HepG2 (cell line): ENCODE data around the gene RIOK2. TPM values are rescaled to one million over a fixed set of nuclear protein-coding genes. Genes with fewer than 3 reads are reported as not detected.

Experiments used
- ATAC-seq: fragments of 200-7000 bp; cut with Tn5 transposase; 3 replicates; pipeline ENCODE4 v1.9.1; 2020; ENCODE audit warnings: mild to moderate bottlenecking, moderate library complexity
- BruUV-seq: library from RNA; stranded (reverse); fragments of 400-500 nt; replicated peaks from 2 replicates; lab custom pipeline; 2021; lab: Mats Ljungman, UMichigan
- CTCF ChIA-PET: fragments of 300-600 bp; formaldehyde crosslinking; extraction: SDS; loops from one replicate; lab custom pipeline; 2021; ENCODE audit warnings: low total read pairs, inconsistent platforms, low intra/inter-chr PET ratio; lab: Yijun Ruan, JAX
- POLR2A ChIA-PET: fragments of 350-600 bp; sonication (Branson Sonifier 250); formaldehyde crosslinking; loops from one replicate; lab custom pipeline; 2020; ENCODE audit warnings: antibody characterized with exemption, inconsistent platforms; lab: Yijun Ruan, JAX
- DNase-seq: peaks from one replicate; pipeline ENCODE4 v3.0.0-alpha.2; 2015; ENCODE audit warnings: low spot score
- FAIRE-seq: peaks from 3 replicates; lab custom pipeline; 2011; peaks lifted over from hg19 to GRCh38; lab: Jason Lieb, UNC
- H2AFZ ChIP-seq: one replicate; pipeline ENCODE4 v1.6.1; 2011; ENCODE audit warnings: low read length, inconsistent platforms
- H3K27ac ChIP-seq: fragments of 300-600 bp; 3 replicates; pipeline ENCODE4 v1.8.0; 2011; ENCODE audit warnings: mixed run types, mild to moderate bottlenecking, mixed read lengths, low read length, inconsistent platforms; ENCODE audit not compliant: insufficient read depth; ENCODE audit errors: extremely low read length
- H3K27me3 ChIP-seq, 2 experiments: fragments of 200-600 bp in 1 of 2; 2 replicates in 1 of 2; 3 replicates in 1 of 2; pipeline versions ENCODE4 v1.6.0 to v1.8.0; 2011; ENCODE audit warnings: low read length in 2 of 2, mild to moderate bottlenecking in 2 of 2, moderate library complexity in 2 of 2, inconsistent platforms in 1 of 2; ENCODE audit not compliant: insufficient read depth in 2 of 2, control insufficient read depth in 1 of 2
- H3K36me3 ChIP-seq, 2 experiments: fragments of 200-600 bp in 1 of 2; replicated peaks in 1 of 2; 2 replicates in 1 of 2; 3 replicates in 1 of 2; pipeline versions ENCODE4 v1.5.1 to v1.8.0; 2011; ENCODE audit warnings: low read length in 2 of 2, inconsistent platforms in 1 of 2; ENCODE audit not compliant: insufficient read depth in 2 of 2, control insufficient read depth in 1 of 2
- H3K4me1 ChIP-seq: 2 replicates; pipeline ENCODE4 v1.5.1; 2012; ENCODE audit warnings: low read length, inconsistent platforms; ENCODE audit not compliant: insufficient read depth
- H3K4me2 ChIP-seq: 2 replicates; pipeline ENCODE4 v1.6.0; 2011; ENCODE audit warnings: low read depth, low read length, inconsistent platforms
- H3K4me3 ChIP-seq, 3 experiments: fragments of 200-600 bp in 1 of 3; sonication (generic), shearing (Covaris generic) in 1 of 3; replicated peaks in 1 of 3; 2 replicates each; pipeline ENCODE4 v1.5.1; 2011 to 2016; ENCODE audit warnings: low read length in 3 of 3, inconsistent platforms in 2 of 3, low read depth in 2 of 3, mild to moderate bottlenecking in 2 of 3, control low read depth in 1 of 3, mixed read lengths in 1 of 3; ENCODE audit not compliant: insufficient read depth in 1 of 3
- H3K79me2 ChIP-seq: one replicate; pipeline ENCODE4 v1.6.1; 2011; ENCODE audit warnings: low read length, inconsistent platforms; ENCODE audit not compliant: insufficient read depth
- H3K9ac ChIP-seq: 2 replicates; pipeline ENCODE4 v1.6.0; 2011; ENCODE audit warnings: mild to moderate bottlenecking, low read depth, low read length, inconsistent platforms; ENCODE audit not compliant: insufficient read depth
- H3K9me3 ChIP-seq: 2 replicates; pipeline ENCODE4 v1.5.1; 2012; ENCODE audit warnings: mild to moderate bottlenecking, low read length
- H4K20me1 ChIP-seq: 2 replicates; pipeline ENCODE4 v1.6.0; 2011; ENCODE audit warnings: inconsistent platforms, mild to moderate bottlenecking, low read length, moderate library complexity; ENCODE audit not compliant: insufficient read depth
- GPN1 ChIP-seq: sonication (generic); formaldehyde crosslinking; IDR thresholded peaks from 2 replicates; pipeline ENCODE4 v1.5.1; 2020; ENCODE audit warnings: missing genetic modification reagents, borderline replicate concordance
- HES4 ChIP-seq: sonication (generic); formaldehyde crosslinking; IDR thresholded peaks from 2 replicates; pipeline ENCODE4 v1.9.0; 2021; ENCODE audit warnings: mild to moderate bottlenecking, missing genetic modification reagents, borderline replicate concordance
- HNRNPUL1 ChIP-seq: fragments of 200-400 bp; formaldehyde crosslinking; IDR thresholded peaks from 2 replicates; pipeline ENCODE4 v1.6.1; 2017; ENCODE audit warnings: low read depth, mild to moderate bottlenecking, low read length, moderate library complexity
- SNAI1 ChIP-seq: sonication (generic); formaldehyde crosslinking; IDR thresholded peaks from 2 replicates; pipeline ENCODE4 v1.5.0; 2020; ENCODE audit warnings: mild to moderate bottlenecking, missing genetic modification reagents, borderline replicate concordance
- SNRNP70 ChIP-seq: fragments of 200-400 bp; formaldehyde crosslinking; IDR thresholded peaks from 2 replicates; pipeline ENCODE4 v1.6.1; 2017; ENCODE audit warnings: mild to moderate bottlenecking, low read depth, low read length, moderate library complexity
- SP1 ChIP-seq, 2 experiments: fragments of 450-650 bp in 1 of 2; sonication (generic) in 1 of 2; formaldehyde crosslinking in 1 of 2; IDR thresholded peaks; 2 replicates each; pipeline versions ENCODE4 v1.4.0 to v1.6.1; 2016 to 2020; ENCODE audit warnings: missing genetic modification reagents in 1 of 2
- YEATS4 ChIP-seq: sonication (generic); formaldehyde crosslinking; IDR thresholded peaks from 2 replicates; pipeline ENCODE4 v1.4.0; 2020; ENCODE audit warnings: missing genetic modification reagents, borderline replicate concordance
- ZNF543 ChIP-seq: sonication (generic); formaldehyde crosslinking; IDR thresholded peaks from 2 replicates; pipeline ENCODE4 v1.4.0; 2020; ENCODE audit warnings: mild to moderate bottlenecking, missing genetic modification reagents
- WGBS: methylation state at CpG from one replicate; pipeline ENCODE4 v1.1.6; 2017; ENCODE audit warnings: low lambda C conversion rate; 5-methylcytosine and 5-hydroxymethylcytosine counted together
- in situ Hi-C: cut with HindIII; loops from 2 replicates; pipeline ENCODE4 v1.10.0; 2017; ENCODE audit warnings: low pct_unique_long_range_greater_than_20kb; ENCODE audit not compliant: extremely low pct_ligation_motif_present
- intact Hi-C: fragments of 100-400 bp; cut with micrococcal nuclease; formaldehyde crosslinking; loops from one replicate; pipeline ENCODE4 v1.10.0; 2022; ENCODE audit not compliant: unreplicated experiment
- polyA plus RNA-seq, 8 experiments: library from polyadenylated mRNA; depleted of rRNA in 3 of 8; stranded (reverse) in 7 of 8; unstranded in 1 of 8; fragments of >200 nt; fragmentation: Illumina TruSeq in 4 of 8; extraction: Trizol in 4 of 8; gene quantifications; 2 replicates each; pipeline versions ENCODE4 v1.2.1 to v1.2.3, GENCODE V29; 2011 to 2016; ENCODE audit warnings: low read depth in 4 of 8, missing spikeins in 1 of 8, mixed read lengths in 1 of 8; ENCODE audit not compliant: insufficient read depth in 1 of 8
- total RNA-seq, 5 experiments: library from RNA; depleted of rRNA; stranded (reverse); fragments of >200 nt; fragmentation: Illumina TruSeq; extraction: Trizol; gene quantifications; 2 replicates each; pipeline ENCODE4 v1.2.3, GENCODE V29; 2016; ENCODE audit warnings: low read depth in 1 of 5
- TF ChIP-seq, protein P1 (sequence below): IDR thresholded peaks from 2 replicates; pipeline ENCODE4 v1.6.1; 2016; ENCODE audit warnings: missing biosample characterization, missing genetic modification reagents, low read depth
- TF ChIP-seq, protein P2 (sequence below): sonication (generic); formaldehyde crosslinking; IDR thresholded peaks from 2 replicates; pipeline ENCODE4 v1.5.0; 2020; ENCODE audit warnings: mild to moderate bottlenecking, missing genetic modification reagents, moderate library complexity

The RIOK2 gene
- total and polyA plus RNA-seq, 2 of the 13 experiments (the other 11 are each of a cell fraction or from before 2014, with no cell fraction given): 8.1 to 46.6 TPM

DNA sequence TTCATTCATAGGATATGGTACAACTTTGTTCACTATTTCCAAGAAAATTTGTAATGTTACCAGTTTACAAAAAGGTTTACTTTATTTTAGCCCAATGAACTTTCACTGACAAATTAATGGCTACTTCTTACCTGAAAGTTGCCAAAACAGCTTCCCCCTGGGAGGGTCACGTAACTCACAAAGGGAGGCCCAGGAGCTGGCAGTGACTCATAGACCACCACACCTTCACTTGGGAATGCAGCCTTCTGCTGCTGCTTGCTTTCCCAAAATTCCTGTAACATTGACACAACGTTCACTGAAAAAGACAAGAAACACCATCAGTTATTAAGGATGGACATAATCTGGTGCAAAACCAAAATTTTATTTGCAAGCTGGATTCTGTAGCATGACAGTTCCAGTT lies 58.7 kb downstream of the RIOK2 start (continued):
- TF ChIP-seq, protein P1, sequence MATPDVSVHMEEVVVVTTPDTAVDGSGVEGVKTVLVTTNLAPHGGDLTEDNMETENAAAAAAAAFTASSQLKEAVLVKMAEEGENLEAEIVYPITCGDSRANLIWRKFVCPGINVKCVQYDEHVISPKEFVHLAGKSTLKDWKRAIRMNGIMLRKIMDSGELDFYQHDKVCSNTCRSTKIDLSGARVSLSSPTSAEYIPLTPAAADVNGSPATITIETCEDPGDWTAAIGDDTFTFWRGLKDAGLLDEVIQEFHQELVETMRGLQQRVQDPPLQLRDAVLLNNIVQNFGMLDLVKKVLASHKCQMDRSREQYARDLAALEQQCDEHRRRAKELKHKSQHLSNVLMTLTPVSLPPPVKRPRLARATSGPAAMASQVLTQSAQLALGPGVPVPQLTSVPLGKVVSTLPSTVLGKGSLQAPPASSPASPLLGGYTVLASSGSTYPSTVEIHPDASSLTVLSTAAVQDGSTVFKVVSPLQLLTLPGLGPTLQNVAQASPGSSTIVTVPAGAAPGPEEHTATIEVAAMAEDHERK (CRISPR knock-in tag): no peak
- no peak for TF ChIP-seq SNAI1
- TF ChIP-seq, protein P2, sequence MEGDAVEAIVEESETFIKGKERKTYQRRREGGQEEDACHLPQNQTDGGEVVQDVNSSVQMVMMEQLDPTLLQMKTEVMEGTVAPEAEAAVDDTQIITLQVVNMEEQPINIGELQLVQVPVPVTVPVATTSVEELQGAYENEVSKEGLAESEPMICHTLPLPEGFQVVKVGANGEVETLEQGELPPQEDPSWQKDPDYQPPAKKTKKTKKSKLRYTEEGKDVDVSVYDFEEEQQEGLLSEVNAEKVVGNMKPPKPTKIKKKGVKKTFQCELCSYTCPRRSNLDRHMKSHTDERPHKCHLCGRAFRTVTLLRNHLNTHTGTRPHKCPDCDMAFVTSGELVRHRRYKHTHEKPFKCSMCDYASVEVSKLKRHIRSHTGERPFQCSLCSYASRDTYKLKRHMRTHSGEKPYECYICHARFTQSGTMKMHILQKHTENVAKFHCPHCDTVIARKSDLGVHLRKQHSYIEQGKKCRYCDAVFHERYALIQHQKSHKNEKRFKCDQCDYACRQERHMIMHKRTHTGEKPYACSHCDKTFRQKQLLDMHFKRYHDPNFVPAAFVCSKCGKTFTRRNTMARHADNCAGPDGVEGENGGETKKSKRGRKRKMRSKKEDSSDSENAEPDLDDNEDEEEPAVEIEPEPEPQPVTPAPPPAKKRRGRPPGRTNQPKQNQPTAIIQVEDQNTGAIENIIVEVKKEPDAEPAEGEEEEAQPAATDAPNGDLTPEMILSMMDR (CRISPR knock-in tag): no peak

DNA sequence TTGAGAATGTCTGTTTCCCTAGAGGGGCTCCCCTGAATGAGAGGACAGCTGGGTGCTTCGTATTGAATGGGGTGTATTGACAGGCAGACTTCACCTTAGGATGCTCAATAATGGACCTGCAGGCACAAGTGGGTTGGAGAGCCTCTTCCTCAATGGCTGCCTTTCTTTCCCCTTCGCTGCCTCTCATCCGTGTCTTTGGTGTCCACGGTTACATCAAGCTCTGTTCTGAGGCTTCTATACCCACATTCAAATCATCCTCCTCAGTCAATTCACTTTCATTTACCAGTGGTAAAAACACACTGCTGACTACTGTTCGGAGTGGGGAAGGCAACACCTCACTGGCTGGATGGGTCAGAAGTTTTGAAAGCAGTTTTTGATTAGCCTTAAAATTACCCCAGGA lies 61.2 kb downstream of the RIOK2 start:
- H3K27ac ChIP-seq: no peak overlapping the region
- intact Hi-C loops (no loop called here), in situ Hi-C loops (no loop called here)
- H2AFZ ChIP-seq: no peak overlapping the region
- no peaks in the 10 kb centered on the region for H3K9me3 ChIP-seq
- POLR2A ChIA-PET: no interaction called here
- DNase-seq (no peak), ATAC-seq (no peak), FAIRE-seq (no peak)
- H3K36me3 ChIP-seq: no peaks in the 10 kb centered on the region
- H3K9ac ChIP-seq: no peak overlapping the region
- H3K79me2 ChIP-seq: no peaks in the 10 kb centered on the region
- WGBS: 35% methylated on average over 5 of the region's 5 CpGs
- H3K4me2 ChIP-seq: no peak overlapping the region
- CTCF ChIA-PET: no interaction called here
- no TSS peak for BruUV-seq
- H3K4me1 ChIP-seq: no peaks in the 10 kb centered on the region
- no peak for TF ChIP-seq SP1 (IDR thresholded peaks at IDR 0.05)
- no peak for TF ChIP-seq SP1 (CRISPR knock-in tag; IDR thresholded peaks at IDR 0.05)
- TF ChIP-seq HES4 (CRISPR knock-in tag): no peak
- no peak for TF ChIP-seq HNRNPUL1
- TF ChIP-seq YEATS4 (CRISPR knock-in tag): no peak
- TF ChIP-seq GPN1: no peak
- no peak for TF ChIP-seq ZNF543
- TF ChIP-seq SNRNP70: no peak
- no peak overlapping the region for H3K4me3 ChIP-seq
- H4K20me1 ChIP-seq: no peaks in the 10 kb centered on the region
- no peaks in the 10 kb centered on the region; a peak in 2 of 5 replicates for H3K27me3 ChIP-seq
